HG02623 (cell line): ENCODE measurements around the gene B3GAT2.
"Not testable (repeated sequence)": the region's sequence is repeated elsewhere in the genome, so short reads cannot be mapped to it uniquely, and the experiment has no call there.

ENCODE experiments used
- ATAC-seq: cut with Tn5 transposase; IDR thresholded peaks from one replicate; pipeline ENCODE4 v1.9.1; 2021; ENCODE audit warnings: moderate library complexity; ENCODE audit not compliant: unreplicated experiment

B3GAT2 gene

GRCh38 chr6:70956451-70957283, at the start of gene B3GAT2:
Gene B3GAT2 (minus strand): TSS chr6:70957060. CDS start chr6:70956429, 631 bp downstream.
- ATAC-seq = peak; percentile 5

- no peak for ATAC-seq
These were observed 41.3 kb upstream of the B3GAT2 start for GRCh38 chr6:70998148-70998547.

- no peak for ATAC-seq
These were observed 40.5 kb upstream of the B3GAT2 start for GRCh38 chr6:70997379-70997778.

GRCh38 chr6:70996106-70996505, 39.2 kb upstream of the B3GAT2 start:
- no peak for ATAC-seq

- ATAC-seq = no peak
These were observed 38.6 kb upstream of the B3GAT2 start for GRCh38 chr6:70995411-70995810.

GRCh38 chr6:70991253-70991652, 34.4 kb upstream of the B3GAT2 start:
- no peak for ATAC-seq

- ATAC-seq = no peak
These were observed 28.3 kb upstream of the B3GAT2 start for GRCh38 chr6:70985156-70985555.

- ATAC-seq = no peak
These were observed 25.9 kb upstream of the B3GAT2 start for GRCh38 chr6:70982747-70983146.

GRCh38 chr6:70980727-70981126, 23.9 kb upstream of the B3GAT2 start:
- no peak for ATAC-seq

- no peak for ATAC-seq
These were observed 16.7 kb upstream of the B3GAT2 start for GRCh38 chr6:70973604-70974003.

GRCh38 chr6:70967049-70967448, 10.2 kb upstream of the B3GAT2 start:
- no peak for ATAC-seq

GRCh38 chr6:70957284-70957617, 391 bp upstream of the B3GAT2 start:
- ATAC-seq = no peak

- peak; percentile 10 for ATAC-seq
These were observed 739 bp downstream of the B3GAT2 start for GRCh38 chr6:70956191-70956450.

- peak; percentile 93 for ATAC-seq
These were observed 1.2 kb downstream of the B3GAT2 start for GRCh38 chr6:70955441-70956190.

- no peak for ATAC-seq
These were observed 2.1 kb downstream of the B3GAT2 start for GRCh38 chr6:70954750-70955149.

- no peak for ATAC-seq
These were observed 2.7 kb downstream of the B3GAT2 start for GRCh38 chr6:70954176-70954575.

GRCh38 chr6:70952608-70953165, 4.2 kb downstream of the B3GAT2 start:
- ATAC-seq = no peak

GRCh38 chr6:70944321-70944720, 12.5 kb downstream of the B3GAT2 start:
- not testable (repeated sequence) for ATAC-seq

GRCh38 chr6:70933853-70934252, 23.0 kb downstream of the B3GAT2 start:
- no peak for ATAC-seq

- ATAC-seq = no peak
These were observed 51.1 kb downstream of the B3GAT2 start for GRCh38 chr6:70905742-70906141.

GRCh38 chr6:70903665-70904452, 53.0 kb downstream of the B3GAT2 start:
- ATAC-seq = no peak
